Adrenal gland (tissue), 12 donors: ENCODE results near the gene CD163L1. TPM values are rescaled to one million over a fixed set of nuclear protein-coding genes. Genes with fewer than 3 reads are reported as not detected.
A peak's percentile ranks its signal among the peaks of the same experiment; 100 is the strongest.

ENCODE experiments used
- DNase-seq, 7 donors: peaks; one replicate each; pipeline ENCODE4 v3.0.0-alpha.2; 2019 to 2020
- H3K27ac ChIP-seq, 5 donors: fragments of 200-600 bp; sonication (generic) in 4 of 5; 1 replicate in 3 of 5; 2 replicates in 2 of 5; pipeline versions ENCODE4 v1.5.1 to v1.8.0; 2016 to 2020; ENCODE audit warnings: mild to moderate bottlenecking in 1 of 5
- H3K27me3 ChIP-seq: fragments of 200-600 bp; 2 replicates; pipeline ENCODE4 v1.8.0; 2021
- H3K36me3 ChIP-seq, 2 donors: fragments of 200-600 bp; replicated peaks in 1 of 2; 1 replicate in 1 of 2; 2 replicates in 1 of 2; pipeline versions ENCODE4 v1.5.1 to v1.8.0; 2018 to 2022
- H3K4me1 ChIP-seq, 2 donors: fragments of 200-600 bp; replicated peaks in 1 of 2; 1 replicate in 1 of 2; 2 replicates in 1 of 2; pipeline versions ENCODE4 v1.5.1 to v1.8.0; 2018 to 2021
- H3K4me3 ChIP-seq, 4 donors: fragments of 200-600 bp; sonication (generic) in 3 of 4; one replicate each; pipeline ENCODE4 v1.5.1; 2016 to 2018
- H3K9me3 ChIP-seq, 3 donors: fragments of 200-600 bp; sonication (generic) in 1 of 3; replicated peaks in 1 of 3; 1 replicate in 2 of 3; 2 replicates in 1 of 3; pipeline versions ENCODE4 v1.5.1 to v1.8.0; 2016 to 2021
- POLR2A ChIP-seq, 2 donors: fragments of 450-650 bp; IDR thresholded peaks; one replicate each; pipeline ENCODE4 v1.6.1; 2017; ENCODE audit warnings: antibody characterized with exemption in 2 of 2, mild to moderate bottlenecking in 2 of 2, moderate library complexity in 1 of 2
- WGBS, 4 donors: extraction: QIAGEN DNeasy Blood & Tissue Kit in 2 of 4; methylation state at CpG; one replicate each; pipeline versions ENCODE4 v1.1.5 to v1.1.7; 2013 to 2017; 5-methylcytosine and 5-hydroxymethylcytosine counted together
- intact Hi-C, 2 donors: fragments of 100-400 bp; cut with DNase I; formaldehyde crosslinking; loops; one replicate each; pipeline versions ENCODE4 v1.14.1 to v1.15.0; 2022 to 2023
- polyA plus RNA-seq, 3 donors: library from polyadenylated mRNA; stranded (reverse); fragments of 200-250 nt in 2 of 3; fragments of 350-450 nt in 1 of 3; fragmentation: Illumina TruSeq in 1 of 3; extraction: RNeasy Lipid Tissue Mini Kit (QIAGEN cat#74804) in 1 of 3; gene quantifications; one replicate each; pipeline ENCODE4 v1.2.3, GENCODE V29; 2013 to 2014
- total RNA-seq, 9 donors: library from RNA; depleted of rRNA in 4 of 9; stranded (reverse); fragments of >200 nt in 4 of 9; fragments of 120-200 nt in 1 of 9; fragmentation: NEBNext Ultra II Directional in 1 of 9; extraction: Animal tissue kit (Norgen Biotek cat#: 25700) in 1 of 9; gene quantifications; one replicate each; pipeline versions ENCODE4 v1.1.0 to v1.2.4, GENCODE V29; 2013 to 2023
- TF ChIP-seq, protein P1 (sequence below), 6 experiments: fragments of 450-650 bp in 4 of 6; fragments of 200-600 bp in 2 of 6; sonication (generic) in 1 of 6; IDR thresholded peaks; 1 replicate in 5 of 6; 2 replicates in 1 of 6; pipeline versions ENCODE4 v1.5.1 to v1.8.0; 2016 to 2021; ENCODE audit warnings: antibody characterized with exemption in 6 of 6, mild to moderate bottlenecking in 2 of 6, moderate library complexity in 1 of 6
- donor health status: healthy with polysubstance abuse.
- donor health status: Bipolar disorder and iron deficiency.
- donor health status: DM: yes; HTN: yes; CAD: no.
- donor health status: DM: no; HTN: no; CAD: no.
- donor health status: DM: no; HTN: no; CAD: no.
- donor health status: DM: yes; HTN: yes; CAD: no.

Gene CD163L1
- total and polyA plus RNA-seq, 12 donors: 1.1 to 8.9 (median 4.0) TPM

DNA sequence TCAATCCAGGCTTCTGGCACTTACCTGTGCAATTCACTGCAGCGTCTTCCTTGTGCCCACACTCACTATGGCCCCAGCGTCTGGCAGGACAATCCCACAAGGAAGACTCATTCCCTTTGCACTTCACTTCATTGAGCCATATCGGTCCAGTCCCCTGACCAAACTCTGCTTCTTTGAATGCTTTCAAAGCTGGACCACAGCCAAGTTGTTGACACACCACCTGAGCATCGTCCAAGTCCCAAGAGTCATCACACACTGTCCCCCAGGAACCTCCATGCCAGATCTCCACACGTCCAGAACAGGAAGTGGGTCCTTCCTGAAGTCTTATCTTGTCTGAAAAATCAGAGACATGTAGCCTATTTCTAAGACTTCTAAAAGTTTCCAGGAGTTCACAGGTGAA is 39.4 kb upstream of the CD163L1 start:
- H3K9me3 ChIP-seq: no peaks in the 10 kb centered on the region
- no peaks in the 10 kb centered on the region for H3K27me3 ChIP-seq
- no peak overlapping the region for H3K4me3 ChIP-seq
- DNase-seq: no peak
- H3K4me1 ChIP-seq: no peaks in the 10 kb centered on the region
- intact Hi-C loops: no loop called here
- WGBS, 4 donors: 56 to 58% (median 57%) methylated on average over 5 of the region's 5 CpGs
- no peaks in the 10 kb centered on the region for H3K36me3 ChIP-seq
- no peak for TF ChIP-seq POLR2A (IDR thresholded peaks at IDR 0.05)
- TF ChIP-seq, protein P1, sequence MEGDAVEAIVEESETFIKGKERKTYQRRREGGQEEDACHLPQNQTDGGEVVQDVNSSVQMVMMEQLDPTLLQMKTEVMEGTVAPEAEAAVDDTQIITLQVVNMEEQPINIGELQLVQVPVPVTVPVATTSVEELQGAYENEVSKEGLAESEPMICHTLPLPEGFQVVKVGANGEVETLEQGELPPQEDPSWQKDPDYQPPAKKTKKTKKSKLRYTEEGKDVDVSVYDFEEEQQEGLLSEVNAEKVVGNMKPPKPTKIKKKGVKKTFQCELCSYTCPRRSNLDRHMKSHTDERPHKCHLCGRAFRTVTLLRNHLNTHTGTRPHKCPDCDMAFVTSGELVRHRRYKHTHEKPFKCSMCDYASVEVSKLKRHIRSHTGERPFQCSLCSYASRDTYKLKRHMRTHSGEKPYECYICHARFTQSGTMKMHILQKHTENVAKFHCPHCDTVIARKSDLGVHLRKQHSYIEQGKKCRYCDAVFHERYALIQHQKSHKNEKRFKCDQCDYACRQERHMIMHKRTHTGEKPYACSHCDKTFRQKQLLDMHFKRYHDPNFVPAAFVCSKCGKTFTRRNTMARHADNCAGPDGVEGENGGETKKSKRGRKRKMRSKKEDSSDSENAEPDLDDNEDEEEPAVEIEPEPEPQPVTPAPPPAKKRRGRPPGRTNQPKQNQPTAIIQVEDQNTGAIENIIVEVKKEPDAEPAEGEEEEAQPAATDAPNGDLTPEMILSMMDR (IDR thresholded peaks at IDR 0.05): no peak
- H3K27ac ChIP-seq: no peak overlapping the region

DNA sequence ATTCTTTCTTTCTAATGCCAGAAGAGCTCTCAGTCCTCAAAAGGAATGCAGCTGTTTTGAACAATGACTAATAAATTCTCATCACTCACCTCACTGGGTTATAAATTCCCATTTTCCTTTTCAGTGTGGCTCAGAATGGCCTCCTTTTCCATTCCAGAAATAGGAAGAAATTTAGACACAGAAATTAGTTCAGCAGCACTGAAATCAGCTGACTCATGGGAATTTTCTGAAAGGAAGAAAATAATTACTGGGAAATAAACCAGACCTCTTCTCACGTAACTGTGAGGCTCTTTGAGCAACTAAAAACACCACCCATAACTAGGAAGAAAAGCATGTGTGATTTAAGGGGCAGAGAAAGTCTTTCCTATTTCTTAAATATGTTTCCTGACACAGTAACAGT is 35.8 kb upstream of the CD163L1 start:
- Histone ChIP-seq H3K4me1 (no peaks in the 10 kb centered on the region), H3K27ac (no peak overlapping the region), H3K36me3 (no peaks in the 10 kb centered on the region), H3K9me3 (no peaks in the 10 kb centered on the region), H3K4me3 (no peak overlapping the region), H3K27me3 (no peaks in the 10 kb centered on the region)
- WGBS, 4 donors: 21 to 53% (median 41%) methylated on average over 1 of the region's 1 CpG
- intact Hi-C loops: no loop called here
- no peak for DNase-seq
- TF ChIP-seq, protein P1 (IDR thresholded peaks at IDR 0.05): no peak
- TF ChIP-seq POLR2A (IDR thresholded peaks at IDR 0.05): no peak

DNA sequence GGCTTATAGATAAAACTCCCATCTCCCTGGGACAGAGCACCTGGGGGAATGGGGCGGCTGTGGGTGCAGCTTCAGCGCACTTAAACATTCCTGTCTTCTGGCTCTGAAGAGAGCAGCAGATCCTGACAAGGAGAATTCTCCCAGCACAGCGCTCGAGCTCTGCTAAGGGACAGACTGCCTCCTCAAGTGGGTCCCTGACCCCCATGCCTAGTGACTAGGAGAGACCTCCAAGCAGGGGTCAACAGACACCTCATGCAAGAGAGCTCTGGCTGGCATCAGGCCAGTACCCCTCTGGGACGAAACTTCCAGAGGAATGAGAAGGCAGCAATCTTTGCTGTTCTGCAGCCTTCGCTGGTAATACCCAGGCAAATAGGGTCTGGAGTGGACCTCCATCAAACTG is 28.1 kb upstream of the CD163L1 start:
- no peaks in the 10 kb centered on the region for H3K36me3 ChIP-seq
- H3K4me3 ChIP-seq: no peak overlapping the region
- no peak for DNase-seq
- TF ChIP-seq POLR2A (IDR thresholded peaks at IDR 0.05): no peak
- TF ChIP-seq, protein P1 (IDR thresholded peaks at IDR 0.05): no peak
- no peak overlapping the region for H3K27ac ChIP-seq
- no peaks in the 10 kb centered on the region for H3K9me3 ChIP-seq
- no peaks in the 10 kb centered on the region for H3K4me1 ChIP-seq
- 81 to 92% (median 85%) methylated on average over 4 to 6 of the region's 6 CpGs for WGBS, 4 donors
- intact Hi-C loops: no loop called here
- no peaks in the 10 kb centered on the region for H3K27me3 ChIP-seq

DNA sequence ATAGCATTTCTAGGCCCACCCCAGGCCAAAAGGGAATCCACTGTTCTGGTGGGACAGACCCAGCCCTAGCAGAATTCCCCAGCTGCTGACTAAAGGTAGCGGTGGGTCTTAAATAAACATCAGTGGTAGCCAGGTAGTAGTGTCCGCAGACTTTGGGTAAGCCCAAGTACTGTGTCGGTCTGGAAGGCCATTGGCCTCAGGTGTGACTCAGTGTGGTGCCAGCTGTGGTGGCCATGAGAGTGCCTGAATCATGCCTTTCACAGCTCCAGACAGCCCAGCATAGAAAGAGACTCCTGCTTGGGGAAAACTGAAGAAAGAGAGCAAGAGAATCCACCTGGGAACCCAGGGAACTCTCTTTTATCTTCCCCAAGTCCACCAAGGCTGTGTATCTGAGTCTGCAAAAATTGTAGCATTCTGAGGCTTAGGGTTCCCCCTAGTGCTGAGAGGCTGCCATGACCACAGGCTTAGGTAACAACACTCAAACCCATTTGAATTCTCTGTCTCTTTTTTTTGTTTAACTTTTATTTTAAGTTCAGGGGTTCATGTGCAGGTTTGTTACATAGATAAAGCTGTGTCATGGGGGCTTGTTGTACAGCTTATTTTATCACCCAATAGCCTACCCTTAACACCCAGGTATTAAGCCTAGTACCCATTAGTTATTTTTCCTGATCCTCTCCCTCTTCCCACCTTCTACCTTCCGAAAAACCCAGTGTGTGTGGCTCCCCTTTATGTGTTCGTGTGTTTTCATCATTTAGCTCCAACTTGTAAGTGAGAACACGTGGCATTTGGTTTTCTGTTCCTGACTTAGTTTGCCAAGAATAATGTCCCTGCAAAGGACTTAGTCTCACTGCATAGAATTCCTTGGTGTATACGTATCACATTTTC is 16.7 kb upstream of the CD163L1 start:
- DNase-seq: peak in 4 of 7 donors; percentile 37 to 62 (median 56)
- intact Hi-C loops: loop anchor here in 1 of 2 donors (2.0 kb wide), 1 partner anchor 238 kb away; no protein-coding TSS in a partner anchor
- TF ChIP-seq, protein P1 (IDR thresholded peaks at IDR 0.05): peak; percentile 41 to 84 (median 72)
- TF ChIP-seq POLR2A (IDR thresholded peaks at IDR 0.05): no peak
- Histone ChIP-seq H3K36me3 (no peaks in the 10 kb centered on the region), H3K4me1 (no peaks in the 10 kb centered on the region), H3K9me3 (no peaks in the 10 kb centered on the region), H3K27ac (no peak overlapping the region), H3K27me3 (no peaks in the 10 kb centered on the region), H3K4me3 (no peak overlapping the region)
- WGBS, 4 donors: 46 to 61% (median 53%) methylated on average over 5 to 7 of the region's 7 CpGs
